ENCODE data around the gene BATF3. TPM values are rescaled to one million over a fixed set of nuclear protein-coding genes. Genes with fewer than 3 reads are reported as not detected.

The BATF3 gene
- total and polyA plus RNA-seq, 2 donors = 21.6 to 27.2 TPM

GRCh38 chr1:212700223-212700891, 717 bp upstream of the BATF3 start:
- DNase-seq (ENCODE audit: low read depth in 6 of 9, low spot score in 9 of 9) = peak in 2 of 9 donors; percentile 26 to 55
- no peaks in the 10 kb centered on the region for H3K9me3 ChIP-seq (ENCODE audit: control insufficient read depth in 2 of 2, insufficient read depth in 1 of 2, low read length in 1 of 2)
- H3K27ac ChIP-seq (ENCODE audit: low read depth in 1 of 2, low read length in 1 of 2) = no peak overlapping the region
- peaks cover 11 to 26% of the 10 kb centered on the region in 2 donors for H3K4me1 ChIP-seq (ENCODE audit: control insufficient read depth in 2 of 2, insufficient read depth in 2 of 2, low read length in 2 of 2)
- no peaks in the 10 kb centered on the region for H3K36me3 ChIP-seq (ENCODE audit: control insufficient read depth in 2 of 2, insufficient read depth in 2 of 2, low read length in 1 of 2)
- under 1% methylated on average over 56 of the region's 56 CpGs for WGBS
- peak overlapping the region; percentile 43 to 52 for H3K4me3 ChIP-seq (ENCODE audit: low read length in 2 of 2)
- H3K27me3 ChIP-seq (ENCODE audit: control insufficient read depth in 2 of 2, insufficient read depth in 1 of 2, low read length in 1 of 2) = peaks cover 19 to 67% of the 10 kb centered on the region in 2 donors

DNA sequence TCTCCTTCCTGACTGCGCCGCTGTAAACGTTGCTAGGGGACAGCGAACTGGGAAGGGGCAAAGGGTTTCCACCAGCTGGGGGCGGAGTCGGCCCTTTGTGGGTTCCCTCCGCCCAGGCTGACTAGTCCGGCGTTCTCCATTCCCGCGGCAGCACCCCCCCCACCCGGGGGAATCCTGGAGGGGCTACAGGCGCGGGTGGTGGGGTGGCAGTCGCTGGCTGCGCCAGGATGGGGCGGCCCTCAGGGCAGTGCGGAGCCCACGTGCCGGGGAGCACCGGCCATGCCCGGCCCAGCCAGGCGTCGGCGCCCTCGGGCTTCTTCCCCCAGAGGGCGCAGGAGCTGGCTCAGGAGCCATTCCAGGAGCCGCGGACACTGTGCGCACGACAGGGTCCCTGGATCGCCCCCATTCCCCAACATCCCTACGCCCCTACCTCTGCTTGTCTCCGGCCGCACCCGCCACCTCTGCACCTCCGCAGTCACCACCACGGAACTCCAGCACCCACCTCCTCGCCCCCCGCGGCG, 476 bp downstream of the BATF3 start:
- WGBS = 1% methylated on average over 42 of the region's 42 CpGs
- Histone ChIP-seq H3K36me3 (ENCODE audit: control insufficient read depth in 2 of 2, insufficient read depth in 2 of 2, low read length in 1 of 2) (no peaks in the 10 kb centered on the region), H3K27me3 (ENCODE audit: control insufficient read depth in 2 of 2, insufficient read depth in 1 of 2, low read length in 1 of 2) (peaks cover 19 to 66% of the 10 kb centered on the region in 2 donors), H3K4me1 (ENCODE audit: control insufficient read depth in 2 of 2, insufficient read depth in 2 of 2, low read length in 2 of 2) (peaks cover 11 to 26% of the 10 kb centered on the region in 2 donors), H3K9me3 (ENCODE audit: control insufficient read depth in 2 of 2, insufficient read depth in 1 of 2, low read length in 1 of 2) (no peaks in the 10 kb centered on the region), H3K27ac (ENCODE audit: low read depth in 1 of 2, low read length in 1 of 2) (no peak overlapping the region), H3K4me3 (ENCODE audit: low read length in 2 of 2) (peak overlapping the region; percentile 38 to 52)
- peak in 5 of 9 donors; percentile 13 to 51 (median 35) for DNase-seq (ENCODE audit: low read depth in 6 of 9, low spot score in 9 of 9)

DNA sequence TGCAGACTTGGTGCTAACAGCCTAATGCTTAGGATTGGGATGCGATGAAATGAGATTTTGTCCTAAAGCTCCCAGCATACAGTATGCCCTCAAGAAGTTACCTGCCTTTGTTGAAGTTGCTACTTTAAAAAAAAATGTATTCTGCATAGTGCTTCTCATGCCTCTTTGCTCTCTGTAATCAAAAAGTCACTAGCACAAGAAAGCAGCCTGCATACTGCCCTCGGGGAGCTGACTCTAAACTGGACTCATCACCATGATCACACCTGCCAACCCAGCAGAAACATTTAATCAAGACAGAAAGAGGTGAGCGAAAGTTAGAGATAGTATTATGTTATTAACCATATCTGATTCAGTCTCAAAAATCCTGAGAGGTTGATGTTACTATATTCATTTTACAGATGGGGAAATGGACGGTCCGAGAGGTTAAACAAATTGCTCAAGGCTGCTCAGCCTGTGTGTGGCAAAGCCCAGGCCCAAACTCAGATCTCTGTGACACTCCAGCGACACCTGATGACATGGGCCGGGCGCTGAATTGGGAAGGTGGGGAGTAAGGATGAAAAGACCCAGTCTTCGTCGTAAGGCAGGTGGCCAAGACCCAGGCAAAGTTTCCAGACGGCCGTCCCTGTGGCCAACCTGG, 1.1 kb downstream of the BATF3 start:
- H3K9me3 ChIP-seq (ENCODE audit: control insufficient read depth in 2 of 2, insufficient read depth in 1 of 2, low read length in 1 of 2) = no peaks in the 10 kb centered on the region
- 37% methylated on average over 12 of the region's 12 CpGs for WGBS
- peaks cover 19 to 66% of the 10 kb centered on the region in 2 donors for H3K27me3 ChIP-seq (ENCODE audit: control insufficient read depth in 2 of 2, insufficient read depth in 1 of 2, low read length in 1 of 2)
- no peak overlapping the region for H3K27ac ChIP-seq (ENCODE audit: low read depth in 1 of 2, low read length in 1 of 2)
- H3K4me1 ChIP-seq (ENCODE audit: control insufficient read depth in 2 of 2, insufficient read depth in 2 of 2, low read length in 2 of 2) = peaks cover 11 to 26% of the 10 kb centered on the region in 2 donors
- peak overlapping the region; percentile 38 to 52 for H3K4me3 ChIP-seq (ENCODE audit: low read length in 2 of 2)
- no peaks in the 10 kb centered on the region for H3K36me3 ChIP-seq (ENCODE audit: control insufficient read depth in 2 of 2, insufficient read depth in 2 of 2, low read length in 1 of 2)
- no peak for DNase-seq (ENCODE audit: low read depth in 6 of 9, low spot score in 9 of 9)

DNA sequence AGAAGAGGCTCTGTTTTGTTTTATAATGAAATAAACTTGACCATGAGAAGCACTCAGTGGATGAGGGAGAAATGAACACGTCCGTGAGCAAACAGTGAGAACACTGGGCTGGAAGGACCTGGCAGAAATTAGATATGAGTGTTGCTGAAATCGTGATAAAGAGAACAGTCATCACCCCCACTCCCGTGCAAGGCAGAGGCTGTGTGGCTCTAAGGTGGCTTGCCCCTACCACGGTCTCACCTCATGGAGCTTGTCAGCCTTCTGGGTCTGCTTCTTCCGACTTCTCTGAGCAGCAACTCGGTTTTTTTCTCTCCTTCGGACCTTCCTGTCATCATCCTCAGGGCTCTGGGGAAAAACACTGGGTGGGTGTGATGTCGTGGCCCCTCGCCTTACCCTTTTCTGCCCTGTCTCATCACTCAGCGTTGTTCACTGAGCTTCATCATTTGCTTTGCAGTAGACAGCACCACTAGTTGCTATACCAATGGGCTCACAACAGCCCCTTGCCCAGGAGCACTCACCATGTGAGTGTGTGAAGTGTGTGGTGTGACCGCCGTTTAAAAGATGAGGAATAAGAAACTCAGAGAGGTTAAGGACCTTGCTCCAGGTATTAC, 2.8 kb downstream of the BATF3 start:
- WGBS = 95% methylated on average over 13 of the region's 13 CpGs
- DNase-seq (ENCODE audit: low read depth in 6 of 9, low spot score in 9 of 9) = no peak
- Histone ChIP-seq H3K27ac (ENCODE audit: low read depth in 1 of 2, low read length in 1 of 2) (no peak overlapping the region), H3K27me3 (ENCODE audit: control insufficient read depth in 2 of 2, insufficient read depth in 1 of 2, low read length in 1 of 2) (peaks cover 19 to 63% of the 10 kb centered on the region in 2 donors), H3K36me3 (ENCODE audit: control insufficient read depth in 2 of 2, insufficient read depth in 2 of 2, low read length in 1 of 2) (no peaks in the 10 kb centered on the region), H3K4me1 (ENCODE audit: control insufficient read depth in 2 of 2, insufficient read depth in 2 of 2, low read length in 2 of 2) (peaks cover 11 to 26% of the 10 kb centered on the region in 2 donors), H3K9me3 (ENCODE audit: control insufficient read depth in 2 of 2, insufficient read depth in 1 of 2, low read length in 1 of 2) (no peaks in the 10 kb centered on the region), H3K4me3 (ENCODE audit: low read length in 2 of 2) (no peak overlapping the region)

- H3K4me3 ChIP-seq (ENCODE audit: low read length in 2 of 2) = no peak overlapping the region
- H3K9me3 ChIP-seq (ENCODE audit: control insufficient read depth in 2 of 2, insufficient read depth in 1 of 2, low read length in 1 of 2) = no peaks in the 10 kb centered on the region
- no peak overlapping the region for H3K27ac ChIP-seq (ENCODE audit: low read depth in 1 of 2, low read length in 1 of 2)
- no peaks in the 10 kb centered on the region for H3K36me3 ChIP-seq (ENCODE audit: control insufficient read depth in 2 of 2, insufficient read depth in 2 of 2, low read length in 1 of 2)
- peaks cover 0 to 28% of the 10 kb centered on the region in 2 donors for H3K27me3 ChIP-seq (ENCODE audit: control insufficient read depth in 2 of 2, insufficient read depth in 1 of 2, low read length in 1 of 2)
- WGBS = 95% methylated on average over 9 of the region's 9 CpGs
- no peak for DNase-seq (ENCODE audit: low read depth in 6 of 9, low spot score in 9 of 9)
- no peaks in the 10 kb centered on the region for H3K4me1 ChIP-seq (ENCODE audit: control insufficient read depth in 2 of 2, insufficient read depth in 2 of 2, low read length in 2 of 2)
Observed at GRCh38 chr1:212692774-212693644, 6.6 kb downstream of the BATF3 start.

GRCh38 chr1:212691561-212692071, 8.0 kb downstream of the BATF3 start:
- 91% methylated on average over 9 of the region's 9 CpGs for WGBS
- no peak for DNase-seq (ENCODE audit: low read depth in 6 of 9, low spot score in 9 of 9)
- no peaks in the 10 kb centered on the region for H3K4me1 ChIP-seq (ENCODE audit: control insufficient read depth in 2 of 2, insufficient read depth in 2 of 2, low read length in 2 of 2)

DNA sequence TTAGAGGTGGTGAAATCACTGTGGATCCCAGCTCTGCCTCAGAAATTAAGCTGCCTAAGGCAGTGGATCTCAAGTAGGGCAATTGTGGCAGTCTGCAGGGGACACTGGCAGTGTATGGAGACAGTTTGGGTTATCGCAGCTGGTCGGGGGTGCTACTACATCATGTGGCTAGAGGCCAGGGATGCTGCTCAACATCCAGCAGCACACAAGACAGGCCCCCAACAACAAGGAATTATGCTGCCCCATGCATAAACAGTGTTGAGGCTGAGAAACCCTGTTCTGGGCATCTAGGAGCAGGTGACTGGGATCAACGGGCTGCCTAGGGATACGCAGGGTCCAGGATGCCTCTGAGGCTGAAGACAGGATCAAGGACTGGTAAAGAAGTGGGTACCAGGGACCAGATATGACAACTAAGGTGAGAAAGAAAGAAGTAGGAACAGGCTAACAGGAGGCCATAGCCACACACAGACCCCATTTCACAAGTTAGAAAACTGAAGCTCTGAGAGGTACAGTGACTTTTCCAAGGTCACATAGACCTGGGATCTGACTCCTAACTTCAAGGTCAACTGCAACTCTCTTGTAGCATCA, 8.7 kb downstream of the BATF3 start:
- Histone ChIP-seq H3K36me3 (ENCODE audit: control insufficient read depth in 2 of 2, insufficient read depth in 2 of 2, low read length in 1 of 2) (no peaks in the 10 kb centered on the region), H3K4me1 (ENCODE audit: control insufficient read depth in 2 of 2, insufficient read depth in 2 of 2, low read length in 2 of 2) (no peaks in the 10 kb centered on the region), H3K27ac (ENCODE audit: low read depth in 1 of 2, low read length in 1 of 2) (no peak overlapping the region), H3K9me3 (ENCODE audit: control insufficient read depth in 2 of 2, insufficient read depth in 1 of 2, low read length in 1 of 2) (no peaks in the 10 kb centered on the region), H3K27me3 (ENCODE audit: control insufficient read depth in 2 of 2, insufficient read depth in 1 of 2, low read length in 1 of 2) (peaks cover 0 to 13% of the 10 kb centered on the region in 2 donors), H3K4me3 (ENCODE audit: low read length in 2 of 2) (no peak overlapping the region)
- WGBS = 95% methylated on average over 4 of the region's 4 CpGs
- DNase-seq (ENCODE audit: low read depth in 6 of 9, low spot score in 9 of 9) = no peak

More at GRCh38 chr1:212691561-212692071, 8.0 kb downstream of the BATF3 start:
- H3K27me3 ChIP-seq (ENCODE audit: control insufficient read depth in 2 of 2, insufficient read depth in 1 of 2, low read length in 1 of 2) = peaks cover 0 to 14% of the 10 kb centered on the region in 2 donors
- H3K9me3 ChIP-seq (ENCODE audit: control insufficient read depth in 2 of 2, insufficient read depth in 1 of 2, low read length in 1 of 2) = no peaks in the 10 kb centered on the region
- H3K27ac ChIP-seq (ENCODE audit: low read depth in 1 of 2, low read length in 1 of 2) = no peak overlapping the region
- no peaks in the 10 kb centered on the region for H3K36me3 ChIP-seq (ENCODE audit: control insufficient read depth in 2 of 2, insufficient read depth in 2 of 2, low read length in 1 of 2)
- no peak overlapping the region for H3K4me3 ChIP-seq (ENCODE audit: low read length in 2 of 2)

DNA sequence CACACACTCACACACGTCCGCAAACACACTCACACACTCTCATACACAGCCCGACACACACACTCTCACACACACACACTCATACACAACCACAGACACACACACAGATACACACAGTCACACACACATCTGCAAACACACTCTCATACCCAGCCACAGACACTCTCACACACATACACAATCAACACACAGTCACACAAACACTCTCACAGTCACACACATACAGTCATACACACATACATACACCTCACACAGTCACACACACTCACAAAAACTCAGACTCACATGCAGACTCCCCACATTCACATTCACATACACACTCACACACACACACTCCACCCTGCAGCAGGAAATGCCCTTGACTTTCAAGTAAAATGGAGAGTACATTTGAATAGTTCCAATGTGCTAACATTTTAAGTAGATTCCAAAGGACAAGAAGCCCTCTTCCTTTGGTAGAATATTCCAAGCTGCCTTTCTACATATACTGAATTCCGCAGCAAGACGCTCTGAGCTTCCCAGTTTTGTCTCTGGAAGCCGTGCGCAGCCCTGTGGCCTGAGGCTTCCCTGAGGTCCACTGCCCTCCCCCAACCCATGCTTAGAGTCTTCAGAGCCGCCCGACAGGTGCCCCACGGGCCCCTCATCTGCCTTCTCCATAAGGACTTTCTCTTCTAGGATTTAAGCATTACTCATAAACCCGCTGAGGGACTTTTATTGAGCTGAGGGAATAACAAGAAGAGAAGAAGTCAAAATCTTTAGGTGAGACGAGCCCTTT, 9.7 kb downstream of the BATF3 start:
- H3K4me1 ChIP-seq (ENCODE audit: control insufficient read depth in 2 of 2, insufficient read depth in 2 of 2, low read length in 2 of 2) = no peaks in the 10 kb centered on the region
- H3K4me3 ChIP-seq (ENCODE audit: low read length in 2 of 2) = no peak overlapping the region
- WGBS = 97% methylated on average over 12 of the region's 12 CpGs
- no peaks in the 10 kb centered on the region for H3K36me3 ChIP-seq (ENCODE audit: control insufficient read depth in 2 of 2, insufficient read depth in 2 of 2, low read length in 1 of 2)
- H3K27ac ChIP-seq (ENCODE audit: low read depth in 1 of 2, low read length in 1 of 2) = no peak overlapping the region
- H3K27me3 ChIP-seq (ENCODE audit: control insufficient read depth in 2 of 2, insufficient read depth in 1 of 2, low read length in 1 of 2) = peaks cover 0 to 8% of the 10 kb centered on the region in 2 donors
- DNase-seq (ENCODE audit: low read depth in 6 of 9, low spot score in 9 of 9) = no peak
- H3K9me3 ChIP-seq (ENCODE audit: control insufficient read depth in 2 of 2, insufficient read depth in 1 of 2, low read length in 1 of 2) = no peaks in the 10 kb centered on the region
